Measurements from ENCODE around the gene SNX15.
"Not testable (repeated sequence)": the region's sequence is repeated elsewhere in the genome, so short reads cannot be mapped to it uniquely, and the experiment has no call there.

SNX15 gene

GRCh38 chr11:65019824-65020223 lies 7.4 kb upstream of the SNX15 start:
- Histone ChIP-seq H3K27ac (replicated peaks) (no peak overlapping the region), H3K4me3 (replicated peaks; ENCODE audit: insufficient read depth, low read length) (no peak overlapping the region), H3K27me3 (ENCODE audit: insufficient read depth, poor library complexity, severe bottlenecking) (no peaks in the 10 kb centered on the region)
- no peak for TF ChIP-seq SPI1 (IDR thresholded peaks at IDR 0.05; ENCODE audit: borderline replicate concordance, low read depth)
- no peak for TF ChIP-seq CTCF (IDR thresholded peaks at IDR 0.05; ENCODE audit: insufficient read depth, low read length)
- TF ChIP-seq REST (IDR thresholded peaks at IDR 0.05; ENCODE audit: insufficient replicate concordance, low read depth), result no peak
- no peak for TF ChIP-seq GABPA (IDR thresholded peaks at IDR 0.05; ENCODE audit: low read depth)
- TF ChIP-seq POLR2AphosphoS5 (IDR thresholded peaks at IDR 0.05; ENCODE audit: low read depth), result no peak
- peak in 1 of 2 experiments; percentile 44 for DNase-seq (ENCODE audit: low read depth in 1 of 2, low spot score in 1 of 2)

GRCh38 chr11:65021003-65021402 lies 6.2 kb upstream of the SNX15 start:
- no peak for DNase-seq (ENCODE audit: low read depth in 1 of 2, low spot score in 1 of 2)
- H3K4me3 ChIP-seq (replicated peaks; ENCODE audit: insufficient read depth, low read length), result no peak overlapping the region
- no peak overlapping the region for H3K27ac ChIP-seq (replicated peaks)
- no peak for TF ChIP-seq REST (IDR thresholded peaks at IDR 0.05; ENCODE audit: insufficient replicate concordance, low read depth)
- TF ChIP-seq SPI1 (IDR thresholded peaks at IDR 0.05; ENCODE audit: borderline replicate concordance, low read depth), result no peak
- no peaks in the 10 kb centered on the region for H3K27me3 ChIP-seq (ENCODE audit: insufficient read depth, poor library complexity, severe bottlenecking)

GRCh38 chr11:65021509-65021908 lies 5.7 kb upstream of the SNX15 start:
- Histone ChIP-seq H3K4me3 (replicated peaks; ENCODE audit: insufficient read depth, low read length) (no peak overlapping the region), H3K27me3 (ENCODE audit: insufficient read depth, poor library complexity, severe bottlenecking) (no peaks in the 10 kb centered on the region), H3K27ac (replicated peaks) (no peak overlapping the region)
- DNase-seq (ENCODE audit: low read depth in 1 of 2, low spot score in 1 of 2), result no peak
- TF ChIP-seq GABPA (IDR thresholded peaks at IDR 0.05; ENCODE audit: low read depth) (no peak), SPI1 (IDR thresholded peaks at IDR 0.05; ENCODE audit: borderline replicate concordance, low read depth) (no peak), REST (IDR thresholded peaks at IDR 0.05; ENCODE audit: insufficient replicate concordance, low read depth) (no peak), POLR2AphosphoS5 (IDR thresholded peaks at IDR 0.05; ENCODE audit: low read depth) (no peak), CTCF (IDR thresholded peaks at IDR 0.05; ENCODE audit: insufficient read depth, low read length) (no peak)

- H3K27me3 ChIP-seq (ENCODE audit: insufficient read depth, poor library complexity, severe bottlenecking); H3K4me3 ChIP-seq (replicated peaks; ENCODE audit: insufficient read depth, low read length); DNase-seq (ENCODE audit: low read depth in 1 of 2, low spot score in 1 of 2); H3K27ac ChIP-seq (replicated peaks): not testable (repeated sequence)
Measured at GRCh38 chr11:65023502-65023901, 3.7 kb upstream of the SNX15 start.

Data from HL-60 (cell line).